ENCODE measurements around the gene CHAF1A.
A peak's percentile ranks its signal among the peaks of the same experiment; 100 is the strongest.

CHAF1A gene

DNA sequence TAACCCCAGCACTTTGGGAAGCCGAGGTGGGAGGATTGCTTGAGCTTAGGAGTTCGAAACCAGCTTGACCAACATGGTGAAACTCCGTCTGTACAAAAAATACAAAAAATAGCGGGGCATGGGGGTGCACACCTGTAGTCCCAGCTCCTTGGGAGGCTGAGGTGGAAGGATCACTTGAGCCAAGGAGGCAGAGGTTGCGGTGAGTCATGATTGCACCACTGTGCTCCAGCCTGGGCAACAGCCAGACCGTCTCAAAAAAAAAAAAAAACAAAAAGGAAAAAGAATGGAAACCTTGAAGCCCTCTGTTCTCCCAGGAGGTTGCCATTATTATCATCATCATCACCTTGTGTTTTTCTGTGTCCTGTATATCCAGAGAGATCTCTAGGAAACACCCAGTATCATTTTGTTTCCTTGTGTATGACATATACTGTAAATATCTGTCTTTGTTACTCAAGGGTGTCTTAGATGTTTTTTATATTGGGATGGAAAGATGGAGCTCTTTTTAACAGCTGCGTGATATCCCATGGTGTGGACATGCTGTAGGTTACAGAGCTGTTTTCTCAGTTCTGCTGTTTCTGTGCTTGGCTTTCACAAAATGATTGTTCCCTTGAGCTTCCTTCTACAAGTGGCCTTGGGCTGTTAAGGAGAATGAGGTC, 11.8 kb downstream of the CHAF1A start:
- TF ChIP-seq, protein P1, sequence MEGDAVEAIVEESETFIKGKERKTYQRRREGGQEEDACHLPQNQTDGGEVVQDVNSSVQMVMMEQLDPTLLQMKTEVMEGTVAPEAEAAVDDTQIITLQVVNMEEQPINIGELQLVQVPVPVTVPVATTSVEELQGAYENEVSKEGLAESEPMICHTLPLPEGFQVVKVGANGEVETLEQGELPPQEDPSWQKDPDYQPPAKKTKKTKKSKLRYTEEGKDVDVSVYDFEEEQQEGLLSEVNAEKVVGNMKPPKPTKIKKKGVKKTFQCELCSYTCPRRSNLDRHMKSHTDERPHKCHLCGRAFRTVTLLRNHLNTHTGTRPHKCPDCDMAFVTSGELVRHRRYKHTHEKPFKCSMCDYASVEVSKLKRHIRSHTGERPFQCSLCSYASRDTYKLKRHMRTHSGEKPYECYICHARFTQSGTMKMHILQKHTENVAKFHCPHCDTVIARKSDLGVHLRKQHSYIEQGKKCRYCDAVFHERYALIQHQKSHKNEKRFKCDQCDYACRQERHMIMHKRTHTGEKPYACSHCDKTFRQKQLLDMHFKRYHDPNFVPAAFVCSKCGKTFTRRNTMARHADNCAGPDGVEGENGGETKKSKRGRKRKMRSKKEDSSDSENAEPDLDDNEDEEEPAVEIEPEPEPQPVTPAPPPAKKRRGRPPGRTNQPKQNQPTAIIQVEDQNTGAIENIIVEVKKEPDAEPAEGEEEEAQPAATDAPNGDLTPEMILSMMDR (conservative IDR thresholded peaks at IDR 0.05; ENCODE audit: low read depth, low read length): no peak
- no peak overlapping the region for H3K4me3 ChIP-seq (ENCODE audit: low read length)
- no peak for DNase-seq (ENCODE audit: low read depth)

DNA sequence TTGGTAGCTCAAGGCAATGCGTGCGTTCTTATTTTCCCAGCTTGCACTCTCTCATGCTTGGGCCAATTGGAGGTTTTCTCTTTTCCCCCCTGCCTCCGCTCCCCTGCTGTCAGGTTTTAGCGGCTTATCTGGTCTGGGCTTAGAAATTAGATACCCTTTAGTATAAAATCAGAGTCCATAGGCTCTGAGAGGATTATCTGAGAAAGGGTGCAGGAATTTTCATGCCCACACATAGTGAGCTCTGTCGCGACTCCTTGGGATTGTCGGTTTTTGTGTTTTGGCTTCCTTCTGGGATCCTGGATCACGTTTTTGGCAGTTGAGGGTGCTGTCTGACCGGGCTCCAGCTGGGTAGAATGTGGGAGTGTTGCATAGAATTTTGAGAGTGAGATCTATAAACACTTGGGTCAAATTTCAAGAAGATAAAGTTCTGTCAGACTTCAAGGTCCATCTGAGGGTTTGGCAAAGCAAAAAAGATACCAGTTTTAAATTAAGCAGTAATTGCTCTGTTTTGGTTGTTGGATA, 12.4 kb downstream of the CHAF1A start:
- no peak for DNase-seq (ENCODE audit: low read depth)
- TF ChIP-seq, protein P1 (conservative IDR thresholded peaks at IDR 0.05; ENCODE audit: low read depth, low read length): no peak
- peak overlapping the region; percentile 26 for H3K4me3 ChIP-seq (ENCODE audit: low read length)

DNA sequence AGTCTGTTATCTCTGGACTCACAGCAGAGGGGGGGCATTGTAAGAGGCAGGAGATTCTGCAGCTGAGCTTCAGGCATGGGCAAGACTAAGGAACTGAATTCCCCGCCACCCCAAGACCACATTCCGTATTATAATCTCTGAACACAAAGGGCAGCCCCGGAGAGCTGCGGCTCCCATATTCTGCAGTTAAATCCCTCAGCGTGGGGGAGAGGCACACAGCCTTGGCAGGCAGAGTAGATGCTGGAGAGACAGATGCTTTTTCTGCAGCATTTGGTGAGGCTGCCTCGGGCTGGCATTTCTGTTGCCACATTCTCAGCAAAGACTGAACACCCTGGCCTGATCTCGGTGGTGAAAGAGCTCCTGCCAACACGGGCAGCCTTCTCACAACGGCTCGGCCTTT, 12.9 kb downstream of the CHAF1A start:
- peak overlapping the region; percentile 26 for H3K4me3 ChIP-seq (ENCODE audit: low read length)
- no peak for DNase-seq (ENCODE audit: low read depth)
- TF ChIP-seq, protein P1 (conservative IDR thresholded peaks at IDR 0.05; ENCODE audit: low read depth, low read length): no peak

DNA sequence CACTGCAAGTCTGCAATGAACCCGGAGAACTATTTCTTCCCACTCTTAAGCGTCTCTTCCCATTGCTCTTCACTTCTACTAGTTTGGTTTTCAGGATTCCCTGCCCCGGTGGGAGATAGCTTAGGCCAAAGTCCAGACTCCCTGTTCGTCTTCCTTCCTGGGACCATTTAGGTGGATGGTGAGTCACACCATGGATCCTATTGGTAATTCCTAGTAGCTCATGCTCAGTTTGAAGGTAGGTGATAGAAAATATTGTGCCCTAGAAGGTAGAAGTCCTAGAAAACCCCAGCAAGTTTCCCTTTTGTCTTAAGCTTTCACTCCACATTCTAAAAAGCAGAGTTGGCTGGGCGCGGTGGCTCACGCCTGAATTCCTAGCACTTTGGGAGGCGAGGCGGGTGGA, 13.8 kb downstream of the CHAF1A start:
- H3K4me3 ChIP-seq (ENCODE audit: low read length): no peak overlapping the region
- no peak for DNase-seq (ENCODE audit: low read depth)
- TF ChIP-seq, protein P1 (conservative IDR thresholded peaks at IDR 0.05; ENCODE audit: low read depth, low read length): no peak

DNA sequence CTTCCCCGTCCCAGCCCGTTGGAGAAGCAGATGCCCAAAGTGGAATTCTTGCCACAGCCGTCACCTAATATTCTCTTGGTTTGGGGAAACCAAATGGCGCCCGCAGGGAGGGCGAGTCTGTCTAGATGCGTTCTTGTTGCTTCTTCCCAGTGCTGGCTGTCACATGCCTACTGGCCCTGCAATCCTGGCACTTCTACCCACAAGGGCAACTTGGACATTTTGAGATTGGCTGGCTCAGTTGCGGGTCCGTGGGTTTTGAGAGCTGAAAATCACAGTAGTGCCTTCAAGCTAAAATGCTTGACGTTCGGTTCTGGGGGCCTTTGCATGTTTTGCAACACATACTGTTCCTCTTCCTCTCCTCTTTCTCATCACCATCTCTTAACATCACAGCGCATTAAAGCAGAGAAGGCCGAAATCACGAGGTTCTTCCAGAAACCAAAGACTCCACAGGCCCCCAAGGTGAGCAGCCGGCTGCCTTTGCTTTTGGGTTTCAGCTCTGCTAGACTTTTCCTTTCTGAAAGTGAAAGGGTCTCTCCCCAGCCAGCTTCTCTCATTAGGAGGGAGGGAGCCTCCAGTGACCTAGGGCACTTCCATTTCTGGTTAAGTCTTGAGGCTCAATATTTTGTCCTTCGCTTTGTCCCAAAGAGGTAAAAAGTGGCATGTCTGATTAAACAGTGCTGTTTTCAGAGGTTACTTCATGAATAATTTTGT, 21.1 kb downstream of the CHAF1A start:
- DNase-seq (ENCODE audit: low read depth): no peak
- TF ChIP-seq, protein P1 (conservative IDR thresholded peaks at IDR 0.05; ENCODE audit: low read depth, low read length): no peak
- no peak overlapping the region for H3K4me3 ChIP-seq (ENCODE audit: low read length)

DNA sequence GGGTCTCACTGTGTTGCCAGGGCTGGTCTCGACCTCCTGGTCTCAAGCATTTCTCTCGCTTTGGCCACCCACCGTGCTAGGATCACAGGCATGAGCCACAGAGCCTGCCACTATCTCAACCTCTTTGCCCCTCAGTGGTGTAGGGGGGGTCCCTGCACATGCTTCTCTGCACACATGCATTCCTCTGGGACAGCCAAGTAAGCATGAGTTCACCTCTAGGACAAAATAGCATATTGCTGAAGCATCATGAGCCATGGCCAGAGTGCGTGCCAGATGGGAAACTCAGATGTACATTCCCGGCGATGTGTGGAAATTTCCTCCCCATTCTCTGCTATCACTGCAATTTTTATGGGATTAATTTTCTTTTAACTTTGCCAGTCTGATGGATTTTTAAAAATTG, 23.1 kb downstream of the CHAF1A start:
- no peak for DNase-seq (ENCODE audit: low read depth)
- no peak overlapping the region for H3K4me3 ChIP-seq (ENCODE audit: low read length)
- TF ChIP-seq, protein P1 (conservative IDR thresholded peaks at IDR 0.05; ENCODE audit: low read depth, low read length): no peak

Measured in retinal pigment epithelial cell (primary cell).